Measurements from ENCODE around the gene OAF.
"Not testable (repeated sequence)": the region's sequence is repeated elsewhere in the genome, so short reads cannot be mapped to it uniquely, and the experiment has no call there.

Gene OAF

GRCh38 chr11:120249279-120250262, 38.7 kb downstream of the OAF start:
- no peaks in the 10 kb centered on the region for H3K9me3 ChIP-seq (ENCODE audit: control insufficient read depth in 5 of 5, low read length in 5 of 5)
- no peak overlapping the region for H3K9ac ChIP-seq (ENCODE audit: low read length in 5 of 5)
- H3K4me1 ChIP-seq (ENCODE audit: control insufficient read depth in 5 of 5, insufficient read depth in 5 of 5, low read length in 5 of 5): no peaks in the 10 kb centered on the region
- peaks cover 0 to 25% (median 7%) of the 10 kb centered on the region in 5 donors for H3K27me3 ChIP-seq (ENCODE audit: control insufficient read depth in 5 of 5, insufficient read depth in 4 of 5, low read length in 5 of 5)
- no peaks in the 10 kb centered on the region for H3K36me3 ChIP-seq (ENCODE audit: control insufficient read depth in 5 of 5, insufficient read depth in 5 of 5, low read length in 5 of 5)
- no peak overlapping the region for H3K4me3 ChIP-seq (ENCODE audit: low read depth in 1 of 5, low read length in 5 of 5)
- no peak overlapping the region for H3K27ac ChIP-seq (ENCODE audit: low read depth, low read length)

GRCh38 chr11:120253377-120253776, 42.5 kb downstream of the OAF start:
- H3K27ac ChIP-seq (ENCODE audit: low read depth, low read length); H3K9ac ChIP-seq (ENCODE audit: low read length in 5 of 5); H3K36me3 ChIP-seq (ENCODE audit: control insufficient read depth in 5 of 5, insufficient read depth in 5 of 5, low read length in 5 of 5); H3K4me3 ChIP-seq (ENCODE audit: low read depth in 1 of 5, low read length in 5 of 5); H3K4me1 ChIP-seq (ENCODE audit: control insufficient read depth in 5 of 5, insufficient read depth in 5 of 5, low read length in 5 of 5); H3K9me3 ChIP-seq (ENCODE audit: control insufficient read depth in 5 of 5, low read length in 5 of 5): not testable (repeated sequence)
- H3K27me3 ChIP-seq (ENCODE audit: control insufficient read depth in 5 of 5, insufficient read depth in 4 of 5, low read length in 5 of 5): peaks cover 25 to 48% (median 27%) of the 10 kb centered on the region in 5 donors

GRCh38 chr11:120254788-120255518, 44.1 kb downstream of the OAF start:
- Histone ChIP-seq H3K4me3 (ENCODE audit: low read depth in 1 of 5, low read length in 5 of 5) (no peak overlapping the region), H3K9me3 (ENCODE audit: control insufficient read depth in 5 of 5, low read length in 5 of 5) (no peaks in the 10 kb centered on the region), H3K27me3 (ENCODE audit: control insufficient read depth in 5 of 5, insufficient read depth in 4 of 5, low read length in 5 of 5) (peaks cover 25 to 48% (median 27%) of the 10 kb centered on the region in 5 donors), H3K4me1 (ENCODE audit: control insufficient read depth in 5 of 5, insufficient read depth in 5 of 5, low read length in 5 of 5) (no peaks in the 10 kb centered on the region), H3K9ac (ENCODE audit: low read length in 5 of 5) (no peak overlapping the region), H3K27ac (ENCODE audit: low read depth, low read length) (no peak overlapping the region), H3K36me3 (ENCODE audit: control insufficient read depth in 5 of 5, insufficient read depth in 5 of 5, low read length in 5 of 5) (no peaks in the 10 kb centered on the region)

GRCh38 chr11:120255519-120255866, 44.7 kb downstream of the OAF start:
- no peak overlapping the region for H3K4me3 ChIP-seq (ENCODE audit: low read depth in 1 of 5, low read length in 5 of 5)
- H3K27me3 ChIP-seq (ENCODE audit: control insufficient read depth in 5 of 5, insufficient read depth in 4 of 5, low read length in 5 of 5): peaks cover 25 to 48% (median 27%) of the 10 kb centered on the region in 5 donors
- no peaks in the 10 kb centered on the region for H3K9me3 ChIP-seq (ENCODE audit: control insufficient read depth in 5 of 5, low read length in 5 of 5)
- H3K9ac ChIP-seq (ENCODE audit: low read length in 5 of 5): no peak overlapping the region
- H3K4me1 ChIP-seq (ENCODE audit: control insufficient read depth in 5 of 5, insufficient read depth in 5 of 5, low read length in 5 of 5): no peaks in the 10 kb centered on the region
- H3K36me3 ChIP-seq (ENCODE audit: control insufficient read depth in 5 of 5, insufficient read depth in 5 of 5, low read length in 5 of 5): no peaks in the 10 kb centered on the region
- no peak overlapping the region for H3K27ac ChIP-seq (ENCODE audit: low read depth, low read length)

GRCh38 chr11:120256178-120256577, 45.3 kb downstream of the OAF start:
- Histone ChIP-seq H3K27me3 (ENCODE audit: control insufficient read depth in 5 of 5, insufficient read depth in 4 of 5, low read length in 5 of 5) (peaks cover 25 to 48% (median 27%) of the 10 kb centered on the region in 5 donors), H3K9ac (ENCODE audit: low read length in 5 of 5) (no peak overlapping the region), H3K36me3 (ENCODE audit: control insufficient read depth in 5 of 5, insufficient read depth in 5 of 5, low read length in 5 of 5) (no peaks in the 10 kb centered on the region), H3K4me3 (ENCODE audit: low read depth in 1 of 5, low read length in 5 of 5) (no peak overlapping the region), H3K9me3 (ENCODE audit: control insufficient read depth in 5 of 5, low read length in 5 of 5) (no peaks in the 10 kb centered on the region), H3K4me1 (ENCODE audit: control insufficient read depth in 5 of 5, insufficient read depth in 5 of 5, low read length in 5 of 5) (peaks cover 0 to 2% (median 0%) of the 10 kb centered on the region in 5 donors), H3K27ac (ENCODE audit: low read depth, low read length) (no peak overlapping the region)

GRCh38 chr11:120256779-120257178, 45.9 kb downstream of the OAF start:
- Histone ChIP-seq H3K9ac (ENCODE audit: low read length in 5 of 5) (no peak overlapping the region), H3K27ac (ENCODE audit: low read depth, low read length) (no peak overlapping the region), H3K9me3 (ENCODE audit: control insufficient read depth in 5 of 5, low read length in 5 of 5) (no peaks in the 10 kb centered on the region), H3K36me3 (ENCODE audit: control insufficient read depth in 5 of 5, insufficient read depth in 5 of 5, low read length in 5 of 5) (no peaks in the 10 kb centered on the region), H3K4me3 (ENCODE audit: low read depth in 1 of 5, low read length in 5 of 5) (no peak overlapping the region), H3K4me1 (ENCODE audit: control insufficient read depth in 5 of 5, insufficient read depth in 5 of 5, low read length in 5 of 5) (peaks cover 0 to 6% (median 0%) of the 10 kb centered on the region in 5 donors), H3K27me3 (ENCODE audit: control insufficient read depth in 5 of 5, insufficient read depth in 4 of 5, low read length in 5 of 5) (peaks cover 25 to 48% (median 27%) of the 10 kb centered on the region in 5 donors)

GRCh38 chr11:120257346-120257745, 46.5 kb downstream of the OAF start:
- no peaks in the 10 kb centered on the region for H3K9me3 ChIP-seq (ENCODE audit: control insufficient read depth in 5 of 5, low read length in 5 of 5)
- H3K4me1 ChIP-seq (ENCODE audit: control insufficient read depth in 5 of 5, insufficient read depth in 5 of 5, low read length in 5 of 5): peaks cover 0 to 6% (median 0%) of the 10 kb centered on the region in 5 donors
- no peaks in the 10 kb centered on the region for H3K36me3 ChIP-seq (ENCODE audit: control insufficient read depth in 5 of 5, insufficient read depth in 5 of 5, low read length in 5 of 5)
- H3K27me3 ChIP-seq (ENCODE audit: control insufficient read depth in 5 of 5, insufficient read depth in 4 of 5, low read length in 5 of 5): peaks cover 25 to 47% (median 27%) of the 10 kb centered on the region in 5 donors
- no peak overlapping the region for H3K27ac ChIP-seq (ENCODE audit: low read depth, low read length)
- H3K4me3 ChIP-seq (ENCODE audit: low read depth in 1 of 5, low read length in 5 of 5): no peak overlapping the region
- no peak overlapping the region for H3K9ac ChIP-seq (ENCODE audit: low read length in 5 of 5)

- Histone ChIP-seq H3K9ac (ENCODE audit: low read length in 5 of 5) (no peak overlapping the region), H3K4me3 (ENCODE audit: low read depth in 1 of 5, low read length in 5 of 5) (no peak overlapping the region), H3K27me3 (ENCODE audit: control insufficient read depth in 5 of 5, insufficient read depth in 4 of 5, low read length in 5 of 5) (peaks cover 23 to 40% (median 27%) of the 10 kb centered on the region in 5 donors), H3K4me1 (ENCODE audit: control insufficient read depth in 5 of 5, insufficient read depth in 5 of 5, low read length in 5 of 5) (peaks cover 0 to 6% (median 0%) of the 10 kb centered on the region in 5 donors), H3K9me3 (ENCODE audit: control insufficient read depth in 5 of 5, low read length in 5 of 5) (no peaks in the 10 kb centered on the region), H3K27ac (ENCODE audit: low read depth, low read length) (no peak overlapping the region), H3K36me3 (ENCODE audit: control insufficient read depth in 5 of 5, insufficient read depth in 5 of 5, low read length in 5 of 5) (no peaks in the 10 kb centered on the region)
Observed at GRCh38 chr11:120258661-120259060, 47.8 kb downstream of the OAF start.

GRCh38 chr11:120259241-120259640, 48.4 kb downstream of the OAF start:
- Histone ChIP-seq H3K36me3 (ENCODE audit: control insufficient read depth in 5 of 5, insufficient read depth in 5 of 5, low read length in 5 of 5) (no peaks in the 10 kb centered on the region), H3K27ac (ENCODE audit: low read depth, low read length) (no peak overlapping the region), H3K9me3 (ENCODE audit: control insufficient read depth in 5 of 5, low read length in 5 of 5) (no peaks in the 10 kb centered on the region), H3K4me3 (ENCODE audit: low read depth in 1 of 5, low read length in 5 of 5) (no peak overlapping the region), H3K27me3 (ENCODE audit: control insufficient read depth in 5 of 5, insufficient read depth in 4 of 5, low read length in 5 of 5) (peaks cover 20 to 37% (median 26%) of the 10 kb centered on the region in 5 donors), H3K9ac (ENCODE audit: low read length in 5 of 5) (no peak overlapping the region), H3K4me1 (ENCODE audit: control insufficient read depth in 5 of 5, insufficient read depth in 5 of 5, low read length in 5 of 5) (peaks cover 0 to 6% (median 0%) of the 10 kb centered on the region in 5 donors)

All from subcutaneous abdominal adipose tissue (tissue), 5 donors.